Measurements from ENCODE around the gene DISC1.
"Not testable (repeated sequence)": the region's sequence is repeated elsewhere in the genome, so short reads cannot be mapped to it uniquely, and the experiment has no call there.

The DISC1 gene

GRCh38 chr1:231887866-231888265 lies 261.3 kb downstream of the DISC1 start:
- Mint-ChIP-seq H3K36me3 (ENCODE audit: low read depth) (peaks cover 16% of the 10 kb centered on the region), H3K9me3 (no peaks in the 10 kb centered on the region), H3K4me1 (ENCODE audit: low read depth) (no peaks in the 10 kb centered on the region), H3K27me3 (no peaks in the 10 kb centered on the region), H3K27ac (no peak overlapping the region), H3K4me3 (no peak overlapping the region)
- intact Hi-C loops (cut with micrococcal nuclease): no loop called here

DNA sequence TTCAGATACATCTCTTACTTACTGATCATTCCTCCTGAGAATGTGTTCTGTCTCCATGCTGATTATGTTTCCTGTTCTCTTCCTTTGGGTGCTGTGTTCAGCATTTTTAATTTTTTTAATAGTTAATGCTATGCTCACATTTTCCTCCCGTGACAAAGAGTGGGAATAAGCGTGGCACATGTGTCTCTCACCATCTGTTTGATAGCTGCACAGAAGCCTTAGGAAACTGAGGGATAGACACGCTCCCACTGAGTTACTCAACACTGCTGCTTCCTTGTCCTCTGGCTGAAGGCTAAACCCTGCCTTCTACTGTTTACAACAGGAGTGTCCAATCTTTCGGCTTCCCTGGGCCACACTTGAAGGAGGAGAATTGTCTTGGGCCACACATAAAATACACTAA lies 264.2 kb downstream of the DISC1 start:
- no peak overlapping the region for H3K27ac Mint-ChIP-seq
- peaks cover 16% of the 10 kb centered on the region for H3K36me3 Mint-ChIP-seq (ENCODE audit: low read depth)
- H3K9me3 Mint-ChIP-seq: no peaks in the 10 kb centered on the region
- peaks cover 7% of the 10 kb centered on the region for H3K4me1 Mint-ChIP-seq (ENCODE audit: low read depth)
- intact Hi-C loops (cut with micrococcal nuclease): no loop called here
- no peak overlapping the region for H3K4me3 Mint-ChIP-seq
- H3K27me3 Mint-ChIP-seq: no peaks in the 10 kb centered on the region

GRCh38 chr1:231893400-231894102 lies 267.0 kb downstream of the DISC1 start:
- Mint-ChIP-seq H3K9me3 (no peaks in the 10 kb centered on the region), H3K36me3 (ENCODE audit: low read depth) (peaks cover 14% of the 10 kb centered on the region), H3K27me3 (no peaks in the 10 kb centered on the region), H3K4me1 (ENCODE audit: low read depth) (peaks cover 12% of the 10 kb centered on the region), H3K4me3 (no peak overlapping the region), H3K27ac (no peak overlapping the region)
- intact Hi-C loops (cut with micrococcal nuclease): no loop called here

- H3K36me3 Mint-ChIP-seq (ENCODE audit: low read depth): peaks cover 20% of the 10 kb centered on the region
Observed at GRCh38 chr1:231896806-231897205, 270.2 kb downstream of the DISC1 start.

DNA sequence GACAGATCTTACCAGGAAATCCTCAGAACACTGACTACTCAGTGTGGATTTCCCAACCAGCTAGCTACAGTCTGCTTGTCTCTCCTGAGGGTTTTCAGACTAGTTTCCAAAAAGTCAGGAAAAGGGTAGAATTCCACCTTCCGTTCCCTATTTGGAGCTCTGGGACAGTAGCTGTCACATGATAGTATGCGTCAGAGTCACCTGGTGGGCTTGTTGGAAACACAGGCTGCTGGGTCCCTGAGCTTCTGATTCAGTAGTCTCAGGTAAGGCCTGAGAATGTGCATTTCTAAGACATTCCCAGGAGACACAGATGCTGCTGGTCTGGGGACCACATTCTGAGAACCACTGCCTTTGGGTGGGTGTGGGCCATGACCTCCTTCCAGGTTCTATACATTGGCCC lies 272.5 kb downstream of the DISC1 start:
- H3K36me3 Mint-ChIP-seq (ENCODE audit: low read depth): peaks cover 25% of the 10 kb centered on the region
- no peaks in the 10 kb centered on the region for H3K27me3 Mint-ChIP-seq
- intact Hi-C loops (cut with micrococcal nuclease): no loop called here
- H3K4me1 Mint-ChIP-seq (ENCODE audit: low read depth): peaks cover 18% of the 10 kb centered on the region
- H3K9me3 Mint-ChIP-seq: peaks cover 3% of the 10 kb centered on the region
- no peak overlapping the region for H3K27ac Mint-ChIP-seq
- H3K4me3 Mint-ChIP-seq: no peak overlapping the region

More at GRCh38 chr1:231896806-231897205, 270.2 kb downstream of the DISC1 start:
- intact Hi-C loops (cut with micrococcal nuclease): no loop called here
- Mint-ChIP-seq H3K27ac (no peak overlapping the region), H3K4me3 (no peak overlapping the region), H3K4me1 (ENCODE audit: low read depth) (peaks cover 12% of the 10 kb centered on the region), H3K27me3 (no peaks in the 10 kb centered on the region), H3K9me3 (no peaks in the 10 kb centered on the region)

DNA sequence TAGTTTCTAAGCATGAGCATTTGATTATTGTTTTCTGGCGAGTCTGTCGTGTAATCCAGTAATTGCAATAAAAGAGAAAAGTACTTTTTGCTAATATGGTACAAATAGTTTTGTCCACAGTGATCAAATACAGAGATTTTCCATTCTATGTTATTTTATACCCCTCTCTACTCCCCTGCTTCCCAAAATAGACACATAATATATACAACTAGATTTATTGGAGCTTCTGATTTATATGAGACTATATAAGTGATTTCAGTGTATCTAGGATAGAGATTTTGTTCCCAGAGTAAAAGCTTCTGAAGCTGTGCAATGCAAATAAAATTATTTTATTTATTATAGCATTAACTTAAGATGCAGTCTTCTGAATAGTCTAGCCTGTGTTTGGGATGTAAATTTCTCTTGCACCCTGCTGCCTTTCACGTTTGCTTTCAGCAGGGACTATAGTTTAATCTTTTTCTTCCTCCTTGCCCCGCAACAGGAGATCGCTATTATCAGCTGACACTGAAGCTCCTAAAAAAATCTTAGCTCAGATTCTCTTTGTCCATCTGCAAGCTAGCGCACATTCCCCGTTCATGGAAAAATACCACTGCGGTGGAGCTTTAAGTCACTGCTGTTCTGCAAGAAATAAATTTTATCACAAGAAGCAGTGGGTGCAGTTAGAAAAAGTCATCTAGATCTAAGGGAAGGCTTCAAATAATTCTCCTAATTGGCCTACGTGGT lies 273.3 kb downstream of the DISC1 start:
- intact Hi-C loops (cut with micrococcal nuclease): no loop called here
- H3K27me3 Mint-ChIP-seq: no peaks in the 10 kb centered on the region
- H3K4me3 Mint-ChIP-seq: no peak overlapping the region

GRCh38 chr1:231903586-231904081 lies 277.0 kb downstream of the DISC1 start:
- Mint-ChIP-seq H3K9me3 (peaks cover 9% of the 10 kb centered on the region), H3K27ac (peak overlapping the region; percentile 2), H3K4me3 (no peak overlapping the region), H3K36me3 (ENCODE audit: low read depth) (peaks cover 10% of the 10 kb centered on the region), H3K27me3 (no peaks in the 10 kb centered on the region), H3K4me1 (ENCODE audit: low read depth) (peaks cover 21% of the 10 kb centered on the region)
- intact Hi-C loops (cut with micrococcal nuclease): no loop called here

More for the DNA sequence above, 273.3 kb downstream of the DISC1 start:
- Mint-ChIP-seq H3K27ac (no peak overlapping the region), H3K4me1 (ENCODE audit: low read depth) (peaks cover 22% of the 10 kb centered on the region), H3K36me3 (ENCODE audit: low read depth) (peaks cover 25% of the 10 kb centered on the region), H3K9me3 (peaks cover 9% of the 10 kb centered on the region)

DNA sequence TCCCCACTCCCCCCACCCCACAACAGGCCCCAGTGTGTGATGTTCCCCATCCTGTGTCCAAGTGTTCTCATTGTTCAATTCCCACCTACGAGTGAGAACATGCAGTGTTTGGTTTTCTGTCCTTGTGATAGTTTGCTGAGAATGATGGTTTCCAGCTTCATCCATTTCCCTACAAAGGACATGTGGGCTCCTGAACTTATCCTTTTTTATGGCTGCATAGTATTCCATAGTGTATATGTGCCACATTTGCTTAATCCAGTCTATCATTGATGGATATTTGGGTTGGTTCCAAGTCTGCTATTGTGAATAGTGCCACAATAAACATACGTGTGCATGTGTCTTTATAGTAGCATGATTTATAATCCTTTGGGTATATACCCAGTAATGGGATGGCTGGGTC lies 280.7 kb downstream of the DISC1 start:
- H3K4me1 Mint-ChIP-seq (ENCODE audit: low read depth): peaks cover 36% of the 10 kb centered on the region
- H3K4me3 Mint-ChIP-seq; H3K9me3 Mint-ChIP-seq; H3K27ac Mint-ChIP-seq; H3K27me3 Mint-ChIP-seq; H3K36me3 Mint-ChIP-seq (ENCODE audit: low read depth); intact Hi-C loops (cut with micrococcal nuclease): not testable (repeated sequence)

DNA sequence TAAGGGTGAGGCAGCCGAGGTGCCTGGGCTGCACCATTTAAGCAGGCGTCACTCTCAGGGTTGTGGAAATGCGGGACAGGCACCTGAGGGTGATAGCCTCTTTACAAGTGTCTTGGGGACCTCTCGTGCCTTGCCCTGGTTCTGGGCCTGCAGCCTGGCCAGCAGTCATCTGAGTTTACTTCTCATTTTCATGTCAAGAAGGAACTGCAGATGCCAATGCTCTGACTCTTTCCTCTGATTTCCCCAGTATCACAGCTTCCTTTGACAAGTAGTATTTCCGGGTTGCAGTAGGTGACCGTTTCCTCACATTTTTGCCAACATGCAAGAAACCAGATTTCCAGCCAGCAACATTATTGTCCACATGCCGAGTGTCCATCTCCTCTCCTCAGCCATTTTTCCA lies 286.9 kb downstream of the DISC1 start:
- Mint-ChIP-seq H3K27me3 (no peaks in the 10 kb centered on the region), H3K36me3 (ENCODE audit: low read depth) (peaks cover 5% of the 10 kb centered on the region), H3K9me3 (no peaks in the 10 kb centered on the region), H3K4me1 (ENCODE audit: low read depth) (peaks cover 45% of the 10 kb centered on the region), H3K27ac (peak overlapping the region; percentile 3), H3K4me3 (no peak overlapping the region)
- intact Hi-C loops (cut with micrococcal nuclease): no loop called here

- Mint-ChIP-seq H3K36me3 (ENCODE audit: low read depth) (no peaks in the 10 kb centered on the region), H3K4me1 (ENCODE audit: low read depth) (peaks cover 23% of the 10 kb centered on the region), H3K27me3 (no peaks in the 10 kb centered on the region), H3K9me3 (no peaks in the 10 kb centered on the region), H3K27ac (no peak overlapping the region), H3K4me3 (no peak overlapping the region)
- intact Hi-C loops (cut with micrococcal nuclease): no loop called here
Observed at GRCh38 chr1:231918239-231919015, 291.8 kb downstream of the DISC1 start.

DNA sequence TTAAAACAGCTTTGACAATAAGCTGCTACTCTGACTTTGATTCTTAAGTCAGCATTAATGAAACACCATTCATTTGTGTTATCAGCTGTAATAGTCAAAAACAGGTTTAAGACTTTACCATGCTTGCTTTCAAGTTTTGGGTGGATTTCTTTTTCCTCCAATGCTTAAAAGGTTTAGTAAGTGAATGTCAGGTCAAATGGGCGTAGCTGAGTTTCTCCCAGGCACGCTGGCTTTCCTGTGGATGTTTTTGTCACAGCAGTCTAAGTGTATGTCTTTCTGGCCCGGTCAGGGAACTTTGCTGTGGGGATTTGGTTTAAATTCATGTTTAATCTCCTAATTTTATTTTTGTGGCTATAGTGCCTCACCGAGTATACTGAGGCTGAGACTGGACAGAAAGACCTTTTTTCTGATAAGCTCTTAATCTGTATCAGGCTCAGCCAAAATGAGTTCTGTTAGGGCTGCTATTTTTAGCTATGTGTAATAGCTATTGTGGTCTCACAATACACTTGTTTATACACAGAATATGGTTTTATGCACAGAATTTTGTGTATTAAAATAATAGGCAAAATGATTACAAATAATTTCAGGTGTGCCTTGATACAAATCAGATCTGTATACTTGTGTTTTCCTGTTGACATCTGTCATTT lies 292.8 kb downstream of the DISC1 start:
- Mint-ChIP-seq H3K27me3 (no peaks in the 10 kb centered on the region), H3K36me3 (ENCODE audit: low read depth) (no peaks in the 10 kb centered on the region), H3K27ac (no peak overlapping the region), H3K4me1 (ENCODE audit: low read depth) (peaks cover 17% of the 10 kb centered on the region), H3K4me3 (no peak overlapping the region), H3K9me3 (no peaks in the 10 kb centered on the region)
- intact Hi-C loops (cut with micrococcal nuclease): no loop called here

DNA sequence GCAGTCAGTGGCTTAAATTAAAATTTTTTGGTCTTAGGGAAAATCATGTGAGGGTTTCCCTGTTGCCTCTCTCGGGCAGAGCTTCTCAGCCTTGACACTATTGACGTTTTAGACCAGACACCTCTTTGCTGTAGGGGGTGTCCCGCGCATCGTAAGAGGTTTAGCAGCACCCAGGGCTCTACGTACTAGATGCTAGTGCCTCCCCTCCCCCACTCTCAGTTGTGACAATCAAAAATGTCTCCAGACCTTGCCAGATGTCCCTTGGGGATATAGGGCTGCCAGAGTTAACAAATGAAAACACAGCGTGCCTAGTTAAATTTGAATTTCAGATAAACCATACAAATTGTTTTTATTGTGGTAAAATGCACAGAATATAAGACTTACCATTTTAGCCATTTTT lies 293.3 kb downstream of the DISC1 start:
- Mint-ChIP-seq H3K4me3 (no peak overlapping the region), H3K27ac (no peak overlapping the region), H3K36me3 (ENCODE audit: low read depth) (no peaks in the 10 kb centered on the region), H3K27me3 (no peaks in the 10 kb centered on the region), H3K4me1 (ENCODE audit: low read depth) (peaks cover 17% of the 10 kb centered on the region), H3K9me3 (no peaks in the 10 kb centered on the region)
- intact Hi-C loops (cut with micrococcal nuclease): no loop called here

GRCh38 chr1:231921646-231922345 lies 295.2 kb downstream of the DISC1 start:
- H3K4me3 Mint-ChIP-seq: no peak overlapping the region
- H3K4me1 Mint-ChIP-seq (ENCODE audit: low read depth): peaks cover 17% of the 10 kb centered on the region
- intact Hi-C loops (cut with micrococcal nuclease): no loop called here
- H3K9me3 Mint-ChIP-seq: no peaks in the 10 kb centered on the region
- no peaks in the 10 kb centered on the region for H3K27me3 Mint-ChIP-seq
- peaks cover 9% of the 10 kb centered on the region for H3K36me3 Mint-ChIP-seq (ENCODE audit: low read depth)
- H3K27ac Mint-ChIP-seq: no peak overlapping the region
